Measurements from ENCODE around the gene ARHGAP19.
A peak's percentile ranks its signal among the peaks of the same experiment; 100 is the strongest.

The ARHGAP19 gene

GRCh38 chr10:97196223-97197029 lies 96.0 kb downstream of the ARHGAP19 start:
- TF ChIP-seq ZNF274 (IDR thresholded peaks at IDR 0.05; ENCODE audit: low read depth, low read length) = no peak
- H3K4me3 ChIP-seq (ENCODE audit: low read length) = peak overlapping the region; percentile 39; the same call in 1 of the 2 replicates

DNA sequence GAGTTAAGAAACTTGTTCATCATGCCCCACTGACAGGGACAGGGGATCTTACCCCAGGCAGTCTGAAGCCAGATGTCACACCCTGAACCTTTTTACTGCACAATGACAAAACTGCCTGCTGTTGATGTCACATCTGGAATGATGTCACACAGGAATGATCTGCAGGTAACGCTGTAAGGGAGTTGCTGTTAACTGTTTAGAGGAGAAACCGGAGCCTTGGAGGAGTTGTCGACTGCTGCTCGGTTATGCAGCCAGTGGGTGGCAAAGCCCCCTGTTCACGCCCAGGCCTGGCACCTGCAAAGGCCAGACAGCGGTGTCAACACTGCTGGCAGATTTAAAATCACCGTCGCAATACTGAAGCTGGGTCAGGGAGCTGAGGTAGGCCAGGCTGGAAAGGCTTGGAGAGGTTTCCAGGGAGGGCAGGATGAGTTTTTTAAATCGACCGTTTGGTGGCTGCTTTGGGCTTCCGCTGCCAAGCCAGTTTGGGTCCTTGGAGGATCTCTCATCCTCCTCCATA lies 96.7 kb downstream of the ARHGAP19 start:
- no peak overlapping the region; the same call in 1 of the 2 replicates for H3K4me3 ChIP-seq (ENCODE audit: low read length)
- TF ChIP-seq ZNF274 (IDR thresholded peaks at IDR 0.05; ENCODE audit: low read depth, low read length) = no peak

DNA sequence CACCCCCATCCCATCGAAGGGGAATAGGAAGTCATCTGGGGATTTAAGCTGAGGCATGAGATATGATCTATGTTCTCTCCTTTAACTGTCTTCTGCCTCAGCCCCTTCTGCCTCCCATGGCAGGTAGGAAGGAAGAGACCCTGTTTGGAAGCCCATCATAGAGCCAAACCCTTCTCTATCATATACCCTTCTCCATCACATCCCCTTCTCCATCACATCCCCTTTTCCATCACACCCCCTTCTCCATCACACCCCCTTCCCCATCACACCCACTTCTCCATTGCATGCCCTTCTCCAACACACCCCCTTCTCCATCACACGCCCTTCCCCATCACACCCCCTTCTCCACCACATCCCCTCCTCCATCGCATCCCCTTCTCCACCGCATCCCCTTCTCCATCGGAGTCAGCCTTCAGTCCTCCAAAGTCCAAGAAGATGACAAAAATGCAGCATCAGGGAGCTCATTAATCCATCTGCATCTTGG lies 99.4 kb downstream of the ARHGAP19 start:
- H3K4me3 ChIP-seq (ENCODE audit: low read length) = no peak overlapping the region
- no peak for TF ChIP-seq ZNF274 (IDR thresholded peaks at IDR 0.05; ENCODE audit: low read depth, low read length)

GRCh38 chr10:97190450-97190849 lies 102.0 kb downstream of the ARHGAP19 start:
- no peak for TF ChIP-seq ZNF274 (IDR thresholded peaks at IDR 0.05; ENCODE audit: low read depth, low read length)
- no peak overlapping the region for H3K4me3 ChIP-seq (ENCODE audit: low read length)

DNA sequence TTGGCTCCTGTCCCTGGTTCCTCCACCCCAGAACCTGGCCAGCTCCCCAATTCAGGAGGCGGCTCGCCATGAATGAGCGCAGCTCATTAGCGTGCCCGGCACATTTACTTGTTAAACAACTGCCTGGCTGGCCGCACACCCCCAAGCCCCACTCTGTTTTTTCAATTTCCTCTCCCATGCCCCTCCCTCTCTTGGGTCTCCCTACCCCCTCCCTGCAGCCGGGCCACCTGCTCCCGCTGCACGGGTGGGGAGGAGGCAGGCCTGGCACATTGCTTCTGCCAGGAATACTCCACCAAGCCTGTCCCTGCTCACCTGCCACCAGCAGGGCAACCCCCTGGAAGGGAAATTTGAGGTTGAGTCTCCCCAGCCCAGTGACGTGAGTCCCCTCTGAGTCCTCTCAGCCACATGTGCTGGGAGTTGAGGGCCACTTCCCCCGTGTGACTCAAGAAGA lies 104.2 kb downstream of the ARHGAP19 start:
- H3K4me3 ChIP-seq (ENCODE audit: low read length) = no peak overlapping the region
- TF ChIP-seq ZNF274 (IDR thresholded peaks at IDR 0.05; ENCODE audit: low read depth, low read length) = no peak

DNA sequence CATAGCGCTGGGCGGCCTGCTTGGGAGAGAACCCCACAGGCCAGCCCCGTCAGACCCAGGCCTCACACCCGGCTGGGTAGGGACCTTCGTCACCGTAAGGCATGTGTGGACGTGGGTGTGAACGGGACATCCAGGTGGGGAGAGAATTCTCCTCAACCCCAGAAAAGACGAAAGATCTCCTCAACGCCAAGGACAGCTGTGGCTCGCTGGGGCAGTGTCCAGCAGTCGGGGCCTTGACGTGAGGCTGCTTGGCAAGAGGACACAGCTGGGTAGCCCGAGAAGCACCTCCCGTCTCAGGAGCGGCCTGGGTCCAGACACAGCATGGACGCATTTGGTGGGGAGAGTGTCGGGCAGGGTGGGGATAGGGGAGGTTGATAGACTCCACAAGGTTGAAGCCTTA lies 105.5 kb downstream of the ARHGAP19 start:
- TF ChIP-seq ZNF274 (IDR thresholded peaks at IDR 0.05; ENCODE audit: low read depth, low read length) = no peak
- no peak overlapping the region for H3K4me3 ChIP-seq (ENCODE audit: low read length)

GRCh38 chr10:97185326-97186058 lies 106.9 kb downstream of the ARHGAP19 start, which contains the start of gene SLIT1:
SLIT1 (minus strand) TSS chr10:97185959; CDS start chr10:97185674, 285 bp downstream.
- H3K4me3 ChIP-seq (ENCODE audit: low read length) = no peak within 1 kb of the TSS
- no peak for TF ChIP-seq ZNF274 (IDR thresholded peaks at IDR 0.05; ENCODE audit: low read depth, low read length)

DNA sequence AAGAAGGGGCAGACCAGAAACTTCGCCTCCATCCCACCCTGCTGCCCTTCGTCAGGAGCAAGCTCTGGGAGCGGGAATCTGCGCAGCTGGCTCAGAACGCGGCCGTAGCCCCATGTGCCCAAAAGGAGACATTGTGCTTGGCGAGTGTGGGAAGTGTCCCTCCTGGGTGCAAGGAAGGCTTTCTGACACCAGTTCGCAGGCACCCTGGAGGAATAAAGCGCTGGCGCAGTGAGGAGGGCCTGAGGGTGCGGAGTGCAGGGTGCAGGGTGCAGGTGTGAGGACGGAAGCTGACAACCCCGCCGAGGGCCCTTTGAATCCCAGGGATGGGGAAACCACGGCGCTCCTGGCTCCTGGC lies 107.5 kb downstream of the ARHGAP19 start:
- no peak for TF ChIP-seq ZNF274 (IDR thresholded peaks at IDR 0.05; ENCODE audit: low read depth, low read length)
- no peak overlapping the region for H3K4me3 ChIP-seq (ENCODE audit: low read length)

DNA sequence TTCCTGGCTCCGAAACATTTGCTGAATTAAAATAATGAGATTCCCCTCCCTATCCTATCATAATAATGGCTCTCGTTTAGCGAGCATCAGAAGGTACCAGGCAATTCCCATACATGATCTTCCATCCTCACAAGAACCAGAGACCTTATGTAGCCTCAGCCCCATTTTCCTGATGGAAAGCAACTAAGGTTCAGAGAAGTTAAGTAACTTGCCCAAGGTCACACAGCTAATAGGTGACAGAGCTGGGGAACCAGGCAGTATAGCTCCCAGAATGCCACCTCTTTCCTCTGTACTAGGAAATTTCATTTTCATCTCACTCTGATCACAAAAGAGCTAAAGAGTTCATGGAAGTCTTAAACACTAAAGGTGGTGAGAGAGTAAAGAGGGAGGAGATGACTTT lies 109.1 kb downstream of the ARHGAP19 start:
- TF ChIP-seq ZNF274 (IDR thresholded peaks at IDR 0.05; ENCODE audit: low read depth, low read length) = no peak
- H3K4me3 ChIP-seq (ENCODE audit: low read length) = no peak overlapping the region

DNA sequence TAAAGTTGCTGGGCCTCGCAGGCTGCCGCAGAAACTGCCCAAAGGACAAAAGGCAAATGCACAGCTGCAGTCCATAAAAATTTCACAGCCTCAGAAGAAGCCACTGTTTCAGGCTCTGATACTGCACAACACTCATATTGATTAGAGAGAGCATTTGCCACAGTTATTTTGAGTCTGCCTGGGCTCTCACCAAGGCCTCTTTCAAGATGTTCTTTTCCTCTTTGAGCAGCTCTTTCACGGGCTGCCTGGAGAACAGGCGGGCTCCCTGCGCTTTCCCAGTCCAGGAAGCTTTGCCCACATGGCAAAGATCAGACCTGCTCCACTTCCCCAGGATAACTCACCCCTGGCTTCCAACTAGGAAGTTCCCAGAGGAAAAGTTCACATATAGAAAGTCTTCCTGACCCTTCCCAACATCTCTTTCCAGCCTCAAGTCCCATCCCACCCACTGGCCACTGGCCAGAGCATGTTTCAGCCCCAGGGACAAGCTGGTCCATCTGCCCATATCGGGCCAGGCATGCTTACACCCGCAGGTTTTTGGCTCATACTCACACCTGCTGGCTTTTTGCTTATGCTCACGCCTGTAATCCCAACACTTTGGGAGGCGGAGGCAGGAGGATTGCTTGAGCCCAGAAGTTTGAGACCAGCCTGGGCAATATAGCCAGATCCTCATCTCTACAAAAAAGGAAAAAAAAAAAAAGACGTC lies 110.0 kb downstream of the ARHGAP19 start:
- TF ChIP-seq ZNF274 (IDR thresholded peaks at IDR 0.05; ENCODE audit: low read depth, low read length) = no peak
- no peak overlapping the region for H3K4me3 ChIP-seq (ENCODE audit: low read length)

DNA sequence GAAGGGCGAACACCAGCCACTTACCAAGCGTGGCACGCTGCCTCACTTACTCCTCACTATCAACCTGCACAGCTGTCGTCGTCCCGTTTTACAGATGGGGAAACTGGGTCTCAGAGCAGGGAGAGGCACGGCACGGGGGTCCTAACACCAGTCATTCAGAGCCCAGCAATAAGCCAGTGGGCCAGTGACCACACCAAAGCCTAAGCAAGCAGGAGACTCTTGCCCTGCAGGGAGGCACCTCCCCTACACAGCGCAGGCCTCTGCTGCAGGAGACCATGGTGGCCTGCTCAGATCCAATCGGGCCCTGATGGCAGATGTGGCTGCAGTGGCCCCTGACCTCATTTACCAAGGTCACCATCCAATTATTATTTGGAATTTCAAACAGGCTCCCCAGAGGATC lies 111.5 kb downstream of the ARHGAP19 start:
- no peak for TF ChIP-seq ZNF274 (IDR thresholded peaks at IDR 0.05; ENCODE audit: low read depth, low read length)
- no peak overlapping the region for H3K4me3 ChIP-seq (ENCODE audit: low read length)

DNA sequence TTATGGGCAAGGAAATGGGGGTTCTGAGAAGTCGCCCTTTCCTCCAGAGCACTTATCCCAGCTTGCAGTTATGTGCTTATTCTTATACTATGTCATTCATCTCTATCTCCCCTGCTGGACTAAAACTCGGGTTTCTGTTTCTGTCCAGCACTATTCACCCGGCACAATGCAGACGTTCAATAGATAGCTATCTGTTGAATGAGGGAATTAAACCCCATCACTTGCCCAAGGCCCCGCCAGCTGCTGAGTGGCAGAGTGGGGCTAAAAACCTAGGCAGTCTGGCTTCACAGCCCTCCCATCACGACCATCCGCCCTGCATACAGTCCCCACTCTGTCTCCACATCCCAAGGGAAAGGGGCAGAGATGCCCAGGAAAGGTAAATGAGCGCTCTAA lies 112.1 kb downstream of the ARHGAP19 start:
- no peak for TF ChIP-seq ZNF274 (IDR thresholded peaks at IDR 0.05; ENCODE audit: low read depth, low read length)
- no peak overlapping the region for H3K4me3 ChIP-seq (ENCODE audit: low read length)

DNA sequence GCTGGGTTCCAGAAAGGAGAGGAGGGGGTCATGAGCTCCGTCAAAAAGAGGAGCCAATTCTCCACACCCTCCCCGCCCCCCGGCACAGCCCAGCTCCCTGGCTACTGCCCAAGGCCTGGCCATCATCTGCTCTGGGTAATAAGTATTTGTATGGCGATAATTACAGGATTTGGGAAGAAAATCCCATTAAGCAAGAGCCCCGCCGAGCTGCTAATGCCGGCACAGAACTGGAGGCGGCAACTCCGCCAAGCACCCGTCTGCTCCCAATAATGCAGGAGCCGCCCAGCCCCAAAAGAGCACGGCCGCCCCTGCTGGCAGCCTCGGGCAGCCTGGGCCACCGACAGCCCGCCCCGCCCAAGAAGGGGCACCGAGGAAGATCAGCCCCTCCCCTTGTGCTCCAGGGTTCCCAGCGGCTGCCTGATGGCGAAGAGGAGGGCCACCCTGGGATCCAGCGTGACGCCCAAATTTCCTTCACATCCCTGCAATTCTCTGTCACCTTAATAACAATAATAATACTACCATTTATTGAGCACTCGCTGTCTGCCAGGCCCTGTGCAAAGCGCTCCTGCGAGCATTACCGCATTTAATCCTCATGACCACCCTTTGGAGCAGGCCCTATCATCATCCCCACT lies 112.6 kb downstream of the ARHGAP19 start:
- H3K4me3 ChIP-seq (ENCODE audit: low read length) = no peak overlapping the region

DNA sequence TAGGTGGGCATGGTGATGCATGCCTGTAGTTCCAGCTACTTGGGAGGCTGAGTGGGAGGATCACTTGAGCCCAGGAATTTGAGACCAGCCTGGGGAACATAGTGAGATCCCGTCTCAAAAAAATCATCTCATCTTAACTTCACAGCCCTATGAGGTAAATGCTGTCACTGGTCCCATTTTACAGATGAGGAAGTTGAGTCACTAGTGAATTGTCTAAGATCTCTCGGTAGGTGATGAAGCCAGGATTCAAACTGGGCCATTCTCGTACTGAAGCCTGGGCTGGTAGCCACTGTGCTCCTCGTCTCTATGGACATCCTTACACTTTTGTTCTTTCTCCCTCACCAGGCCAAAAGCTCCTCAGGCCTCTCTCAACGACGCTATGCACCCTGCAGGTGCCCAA lies 113.1 kb downstream of the ARHGAP19 start:
- no peak for TF ChIP-seq ZNF274 (IDR thresholded peaks at IDR 0.05; ENCODE audit: low read depth, low read length)
- no peak overlapping the region for H3K4me3 ChIP-seq (ENCODE audit: low read length)

More for the DNA sequence above, 112.6 kb downstream of the ARHGAP19 start:
- no peak for TF ChIP-seq ZNF274 (IDR thresholded peaks at IDR 0.05; ENCODE audit: low read depth, low read length)

Data from GM08714 (cell line).